GM18499 (cell line): ENCODE data around the gene RPL21.

Experiments
- ATAC-seq: cut with Tn5 transposase; IDR thresholded peaks from one replicate; pipeline ENCODE4 v1.9.1; 2021; ENCODE audit warnings: moderate number of reproducible peaks; ENCODE audit not compliant: insufficient read depth, unreplicated experiment

Gene RPL21

GRCh38 chr13:27257648-27258253, 6.4 kb downstream of the RPL21 start:
- ATAC-seq: no peak

GRCh38 chr13:27258637-27259386, 7.5 kb downstream of the RPL21 start:
- ATAC-seq: no peak

DNA sequence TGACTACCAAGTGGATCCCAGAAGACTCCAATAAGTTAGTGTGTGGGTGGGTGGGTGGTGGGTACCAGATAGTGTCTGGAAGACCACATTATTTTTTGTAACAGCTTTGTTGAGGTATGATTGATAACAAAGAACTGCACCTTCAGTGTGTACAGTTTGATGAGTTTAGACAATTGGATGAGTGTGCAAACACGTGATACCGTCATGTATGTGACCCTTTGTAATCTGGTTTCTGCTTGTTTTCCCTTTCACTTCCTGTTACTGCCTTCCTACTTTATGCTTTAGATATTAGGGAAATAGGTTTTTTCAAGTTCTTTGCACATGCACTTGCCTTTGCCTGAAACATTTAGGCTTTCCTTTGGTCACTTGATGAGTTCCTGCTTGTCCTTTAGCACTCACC, 8.5 kb downstream of the RPL21 start:
- ATAC-seq: no peak

DNA sequence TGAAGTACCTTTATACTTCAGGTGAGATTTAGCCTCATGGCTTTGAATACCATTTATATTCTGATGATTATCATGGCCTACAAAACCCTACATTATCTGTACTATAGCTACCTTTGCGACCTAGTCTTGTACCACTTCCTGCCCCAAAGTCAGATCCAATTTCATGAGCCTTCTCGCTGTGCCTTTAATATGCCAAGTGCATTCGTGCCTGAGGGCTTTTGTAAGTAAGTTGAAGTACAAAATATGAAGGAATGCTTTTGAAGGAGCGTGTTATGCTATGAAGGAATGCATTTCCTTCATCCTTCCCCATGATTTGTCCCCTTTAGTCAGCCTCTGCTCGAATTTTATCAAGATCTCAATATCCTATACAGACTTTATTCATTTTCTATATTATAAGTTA, 10.0 kb downstream of the RPL21 start:
- ATAC-seq: no peak

GRCh38 chr13:27263438-27263837, 12.1 kb downstream of the RPL21 start:
- ATAC-seq: no peak

DNA sequence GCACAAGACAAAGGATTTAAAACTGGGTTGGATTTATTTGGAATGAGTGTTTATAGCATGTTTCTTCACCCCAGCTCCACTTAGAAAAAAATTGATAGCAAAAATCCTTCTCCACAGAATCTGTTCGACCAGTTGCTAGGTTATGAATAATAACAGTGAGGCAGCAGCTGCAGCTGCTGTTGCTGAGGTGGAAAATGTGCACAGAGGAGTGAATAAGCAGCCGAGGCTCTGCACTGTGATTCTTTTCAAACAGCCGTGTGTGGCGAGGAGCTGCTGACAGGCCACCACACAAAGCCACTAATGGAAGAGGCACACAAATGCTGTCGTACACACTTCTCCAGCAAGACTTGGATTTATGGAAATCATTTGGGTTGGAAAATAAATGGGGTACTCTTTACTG, 12.8 kb downstream of the RPL21 start:
- no peak for ATAC-seq

DNA sequence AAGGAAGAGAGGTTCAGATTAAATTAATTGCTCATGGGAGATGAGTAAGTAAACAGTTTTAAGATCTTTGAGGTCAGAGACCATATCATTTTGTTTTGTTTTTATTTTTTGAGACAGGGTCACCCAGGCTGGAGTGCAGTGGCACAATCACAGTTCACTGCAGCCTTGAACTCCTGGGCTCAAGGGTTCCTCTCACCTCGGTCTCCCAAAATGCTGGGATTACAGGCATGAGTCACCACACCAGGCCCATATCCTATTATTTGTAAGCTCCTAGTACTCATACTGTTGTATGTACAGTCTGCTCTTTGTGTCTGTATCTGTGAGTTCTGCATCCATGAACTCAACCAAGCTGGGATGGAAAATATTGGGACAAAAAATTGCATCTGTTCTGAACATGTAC, 13.3 kb downstream of the RPL21 start:
- ATAC-seq: no peak

GRCh38 chr13:27266917-27267316, 15.6 kb downstream of the RPL21 start:
- ATAC-seq: no peak

GRCh38 chr13:27267596-27267995, 16.2 kb downstream of the RPL21 start:
- ATAC-seq: no peak

GRCh38 chr13:27269114-27269665, 17.8 kb downstream of the RPL21 start:
- ATAC-seq: no peak

DNA sequence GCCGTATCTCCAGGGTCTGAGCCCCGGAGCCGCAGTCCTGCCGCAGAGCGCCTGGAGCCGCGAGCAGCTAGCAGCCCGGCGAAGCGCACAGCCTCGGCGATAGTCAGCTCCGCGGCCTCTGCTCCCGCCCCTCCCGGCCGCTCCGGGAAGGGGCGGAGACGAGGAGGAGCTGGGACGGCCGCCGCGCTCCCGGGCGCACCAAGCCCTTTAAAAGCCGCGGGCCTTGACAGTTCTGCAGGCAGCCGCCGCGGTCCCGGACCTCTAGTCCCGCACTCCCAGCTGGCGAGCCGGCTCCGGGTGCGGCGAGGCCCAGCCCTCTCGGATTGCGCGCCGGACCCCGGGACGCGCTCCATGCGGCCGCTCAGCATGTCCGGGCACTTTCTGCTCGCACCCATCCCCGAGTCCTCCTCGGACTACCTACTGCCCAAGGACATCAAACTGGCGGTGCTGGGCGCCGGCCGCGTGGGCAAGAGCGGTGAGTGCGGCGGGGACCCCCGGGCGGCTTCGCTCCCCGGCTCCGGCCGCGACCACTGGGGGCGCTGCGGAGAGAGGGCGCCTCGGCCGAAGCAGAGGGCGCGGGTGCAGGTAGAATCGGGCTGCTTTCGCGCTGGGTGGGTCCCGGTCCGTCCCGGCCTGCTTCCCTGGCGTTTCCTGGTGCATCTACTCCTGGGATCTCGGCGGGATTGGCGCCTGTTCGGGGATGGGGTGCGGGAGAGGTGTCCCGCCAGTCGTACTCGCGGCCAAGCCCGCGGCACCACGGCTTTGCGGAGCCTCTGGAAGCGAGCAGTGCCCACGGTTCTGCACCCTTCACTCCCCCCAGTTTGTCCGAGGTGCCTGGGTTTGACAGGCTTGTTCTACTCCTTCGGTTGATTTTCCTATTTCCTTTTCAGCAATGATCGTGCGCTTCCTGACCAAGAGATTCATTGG, 19.5 kb downstream of the RPL21 start, which contains the start of gene RASL11A:
TSS of gene RASL11A (plus strand) at position 237 of the 927 bp plus-strand sequence. CDS start at position 352, 115 bp downstream.
- no peak for ATAC-seq

DNA sequence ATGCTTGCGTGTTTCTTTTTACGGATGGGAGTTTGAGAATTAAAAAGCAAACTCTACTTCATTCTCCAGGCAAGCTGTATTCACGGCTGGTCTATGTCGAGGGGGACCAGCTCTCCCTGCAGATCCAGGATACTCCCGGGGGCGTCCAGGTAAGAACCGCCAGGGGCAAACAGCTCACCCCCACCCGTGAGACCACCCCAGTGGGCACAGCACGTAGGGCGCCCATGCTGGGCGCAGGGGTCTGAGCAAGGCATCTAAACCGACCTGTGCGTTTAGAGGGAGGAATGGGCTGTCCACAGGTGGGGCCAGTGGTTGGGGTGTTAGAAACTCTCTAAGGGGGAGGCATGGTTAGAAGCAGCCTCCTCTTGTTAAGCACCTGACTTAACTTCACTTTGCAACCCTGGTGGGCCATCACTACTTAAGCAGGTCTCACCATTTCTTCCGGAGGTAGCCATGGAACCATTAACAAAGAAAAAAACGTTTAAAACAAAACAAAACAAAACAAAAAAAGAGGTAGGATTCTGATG, 20.3 kb downstream of the RPL21 start:
- ATAC-seq: no peak

DNA sequence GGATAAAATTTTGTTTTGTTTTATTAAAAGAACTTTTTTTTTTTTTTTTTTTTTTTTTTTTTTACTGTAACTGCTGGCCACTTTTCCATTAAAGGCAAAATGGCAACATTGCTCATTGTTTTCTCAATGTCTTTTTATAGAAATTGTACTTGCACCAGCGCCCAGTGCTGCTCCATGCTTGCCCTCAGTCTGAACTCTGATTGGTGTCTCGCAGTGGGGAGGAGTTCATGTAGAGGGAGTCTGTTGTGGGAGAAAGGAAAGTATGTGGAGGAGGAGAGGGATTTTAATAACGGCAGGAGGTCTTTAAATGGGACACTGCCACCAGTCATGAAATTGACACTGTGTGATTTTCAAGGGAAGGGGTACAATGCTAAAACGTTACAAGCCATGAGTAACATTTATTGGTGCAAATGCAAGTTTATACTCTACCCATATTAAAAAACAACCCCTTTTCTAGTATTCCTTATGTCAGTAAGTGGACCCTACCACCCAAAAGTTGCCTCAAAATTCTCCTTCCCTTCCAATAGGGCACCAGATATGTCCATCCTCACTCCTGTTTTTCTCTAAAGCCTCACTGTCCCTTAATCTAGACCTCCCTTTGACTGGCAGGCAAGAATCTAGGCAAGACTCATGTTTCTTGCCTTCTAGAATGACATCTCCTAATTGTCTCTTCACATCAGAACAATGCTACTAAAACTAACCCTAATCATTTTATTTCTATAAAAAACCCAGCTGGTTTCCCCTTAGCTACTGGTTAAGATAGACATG, 22.5 kb downstream of the RPL21 start:
- ATAC-seq: no peak

DNA sequence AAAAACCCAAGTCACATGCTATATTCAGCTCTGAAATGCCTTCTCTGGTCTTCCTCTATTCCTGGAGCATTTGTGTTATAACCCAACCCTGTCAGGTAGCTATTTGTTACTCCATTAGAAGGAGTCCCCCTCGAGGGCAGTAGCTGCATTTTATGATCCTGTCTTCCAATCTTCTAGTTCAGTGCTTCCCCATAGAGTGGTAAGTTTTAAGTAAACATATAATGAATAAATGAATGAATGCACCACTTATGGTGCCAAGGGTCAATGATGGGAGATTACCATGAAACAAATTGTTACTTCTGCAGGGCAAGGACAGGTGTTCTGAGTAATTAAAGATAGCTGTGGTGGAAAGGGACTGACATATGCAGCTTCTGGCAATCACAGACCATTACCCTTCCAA, 23.3 kb downstream of the RPL21 start:
- ATAC-seq: no peak

DNA sequence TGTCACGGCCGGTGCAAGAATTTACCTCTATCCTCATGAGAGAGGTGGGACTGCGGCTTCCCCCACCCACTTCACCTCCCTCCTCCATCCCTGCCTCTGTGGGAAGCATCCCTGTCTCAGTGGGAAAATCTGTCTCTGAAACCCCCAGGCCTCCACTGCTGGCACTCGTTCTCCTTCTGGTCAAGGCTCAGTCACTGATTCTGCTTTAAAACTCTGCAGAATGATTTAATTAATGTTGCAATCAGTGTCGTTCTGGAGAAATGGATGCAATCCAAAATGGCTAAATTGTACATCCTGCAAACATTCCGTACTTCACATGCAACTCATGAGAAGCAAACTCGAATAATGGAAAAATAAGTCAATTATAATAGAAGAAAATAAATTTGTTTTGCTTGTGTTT, 24.8 kb downstream of the RPL21 start:
- no peak for ATAC-seq

DNA sequence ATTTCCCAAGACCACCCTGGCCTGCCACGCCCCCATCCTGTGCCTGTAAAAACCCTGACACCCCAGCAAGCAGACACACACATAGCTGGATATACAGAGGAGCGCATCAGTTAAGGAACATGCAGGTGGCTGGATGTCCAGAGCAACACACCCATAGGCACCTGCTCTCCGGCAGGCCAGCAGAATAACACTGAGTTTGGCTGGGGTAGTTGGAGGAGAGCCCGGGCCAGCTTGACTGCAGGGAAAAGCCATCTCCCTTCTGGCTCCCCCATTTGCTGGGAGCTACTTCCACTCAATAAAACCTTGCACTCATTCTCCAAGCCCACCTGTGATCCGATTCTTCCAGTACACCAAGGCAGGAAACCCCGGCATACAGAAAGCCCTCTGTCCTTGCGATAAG, 28.1 kb downstream of the RPL21 start:
- ATAC-seq: no peak

- ATAC-seq: no peak
Measured at GRCh38 chr13:27280009-27280656, 28.8 kb downstream of the RPL21 start.

- no peak for ATAC-seq
Measured at GRCh38 chr13:27280841-27281240, 29.5 kb downstream of the RPL21 start.

- no peak for ATAC-seq
Measured at GRCh38 chr13:27281420-27281819, 30.1 kb downstream of the RPL21 start.
